Gastroesophageal sphincter (tissue), 4 donors: ENCODE results near the gene TNFAIP8L3. TPM values are rescaled to one million over a fixed set of nuclear protein-coding genes. Genes with fewer than 3 reads are reported as not detected.

Source experiments
- ATAC-seq: fragments of 150-250 bp; one replicate; pipeline ENCODE4 v1.9.1; 2016; ENCODE audit warnings: mild to moderate bottlenecking, moderate library complexity
- H3K27ac ChIP-seq, 4 donors: fragments of 200-600 bp; sonication (generic) in 3 of 4; 1 replicate in 3 of 4; 2 replicates in 1 of 4; pipeline ENCODE4 v1.5.1; 2016 to 2019
- H3K27me3 ChIP-seq: fragments of 200-600 bp; sonication (generic); one replicate; pipeline ENCODE4 v1.5.1; 2019
- H3K36me3 ChIP-seq, 2 donors: fragments of 200-600 bp; sonication (generic); one replicate each; pipeline ENCODE4 v1.5.1; 2019; ENCODE audit warnings: control low read depth in 1 of 2
- H3K4me1 ChIP-seq, 3 donors: fragments of 200-600 bp; sonication (generic); 1 replicate in 2 of 3; 2 replicates in 1 of 3; pipeline ENCODE4 v1.5.1; 2016 to 2019; ENCODE audit warnings: control low read depth in 2 of 3
- H3K4me3 ChIP-seq, 2 donors: fragments of 200-600 bp; sonication (generic); one replicate each; pipeline ENCODE4 v1.5.1; 2019; ENCODE audit warnings: mild to moderate bottlenecking in 1 of 2, moderate library complexity in 1 of 2
- H3K9me3 ChIP-seq, 3 donors: fragments of 200-600 bp; sonication (generic); one replicate each; pipeline ENCODE4 v1.5.1; 2017 to 2019; ENCODE audit warnings: control low read depth in 2 of 3
- EP300 ChIP-seq: sonication (generic); formaldehyde crosslinking; IDR thresholded peaks from one replicate; pipeline ENCODE4 v1.6.1; 2017; ENCODE audit warnings: antibody characterized with exemption, mild to moderate bottlenecking
- POLR2A ChIP-seq, 2 donors: fragments of 450-650 bp; IDR thresholded peaks; one replicate each; pipeline ENCODE4 v1.6.1; 2017; ENCODE audit warnings: antibody characterized with exemption in 2 of 2, mild to moderate bottlenecking in 2 of 2, moderate library complexity in 1 of 2
- POLR2AphosphoS5 ChIP-seq: sonication (generic); formaldehyde crosslinking; IDR thresholded peaks from one replicate; pipeline ENCODE4 v1.6.1; 2017; ENCODE audit warnings: antibody characterized with exemption
- WGBS, 2 donors: methylation state at CpG; one replicate each; pipeline ENCODE4 v1.1.5; 2018; ENCODE audit warnings: low coverage in 1 of 2; 5-methylcytosine and 5-hydroxymethylcytosine counted together
- total RNA-seq, 4 donors: library from RNA; depleted of rRNA; stranded (reverse); fragments of >200 nt; gene quantifications; one replicate each; pipeline ENCODE4 v1.1.0, GENCODE V29; 2016
- TF ChIP-seq, protein P1 (sequence below), 4 experiments: fragments of 200-600 bp in 2 of 4; fragments of 450-650 bp in 2 of 4; sonication (generic) in 1 of 4; IDR thresholded peaks; one replicate each; pipeline ENCODE4 v1.5.1; 2017 to 2019; ENCODE audit warnings: antibody characterized with exemption in 4 of 4, mild to moderate bottlenecking in 2 of 4, moderate library complexity in 2 of 4

Gene TNFAIP8L3
- total RNA-seq, 4 donors from 2014 or later, result 17.1 to 31.7 (median 23.9) TPM

DNA sequence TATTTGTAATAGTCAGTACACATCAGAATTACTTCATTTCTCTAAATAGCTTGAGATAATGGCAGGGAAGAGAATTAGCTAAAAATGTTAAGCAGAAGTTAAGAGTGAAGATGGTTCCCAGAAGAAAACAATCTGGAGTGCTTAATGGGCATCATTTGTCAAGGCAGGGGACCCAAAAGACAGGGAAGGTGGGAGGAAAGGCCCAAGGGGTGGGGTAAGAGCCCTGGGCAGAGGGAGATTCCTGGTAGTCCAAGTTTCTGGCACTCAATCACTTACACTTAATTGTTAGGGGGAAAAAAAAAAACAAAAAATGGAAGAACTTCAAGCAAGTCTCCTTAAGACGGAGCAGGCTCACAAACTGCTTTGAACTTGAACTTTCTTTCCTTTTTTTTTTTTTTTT lies 28.9 kb downstream of the TNFAIP8L3 start:
- Histone ChIP-seq H3K27me3 (no peaks in the 10 kb centered on the region), H3K36me3 (no peaks in the 10 kb centered on the region), H3K4me1 (peaks cover 8 to 36% (median 8%) of the 10 kb centered on the region in 3 donors), H3K4me3 (no peak overlapping the region), H3K9me3 (no peaks in the 10 kb centered on the region), H3K27ac (peak overlapping the region in 3 of 4 donors; percentile 37 to 69 (median 48))
- 10 to 25% methylated on average over 1 of the region's 1 CpG for WGBS, 2 donors
- TF ChIP-seq, protein P1, sequence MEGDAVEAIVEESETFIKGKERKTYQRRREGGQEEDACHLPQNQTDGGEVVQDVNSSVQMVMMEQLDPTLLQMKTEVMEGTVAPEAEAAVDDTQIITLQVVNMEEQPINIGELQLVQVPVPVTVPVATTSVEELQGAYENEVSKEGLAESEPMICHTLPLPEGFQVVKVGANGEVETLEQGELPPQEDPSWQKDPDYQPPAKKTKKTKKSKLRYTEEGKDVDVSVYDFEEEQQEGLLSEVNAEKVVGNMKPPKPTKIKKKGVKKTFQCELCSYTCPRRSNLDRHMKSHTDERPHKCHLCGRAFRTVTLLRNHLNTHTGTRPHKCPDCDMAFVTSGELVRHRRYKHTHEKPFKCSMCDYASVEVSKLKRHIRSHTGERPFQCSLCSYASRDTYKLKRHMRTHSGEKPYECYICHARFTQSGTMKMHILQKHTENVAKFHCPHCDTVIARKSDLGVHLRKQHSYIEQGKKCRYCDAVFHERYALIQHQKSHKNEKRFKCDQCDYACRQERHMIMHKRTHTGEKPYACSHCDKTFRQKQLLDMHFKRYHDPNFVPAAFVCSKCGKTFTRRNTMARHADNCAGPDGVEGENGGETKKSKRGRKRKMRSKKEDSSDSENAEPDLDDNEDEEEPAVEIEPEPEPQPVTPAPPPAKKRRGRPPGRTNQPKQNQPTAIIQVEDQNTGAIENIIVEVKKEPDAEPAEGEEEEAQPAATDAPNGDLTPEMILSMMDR (IDR thresholded peaks at IDR 0.05), result no peak
- TF ChIP-seq POLR2AphosphoS5 (no peak), EP300 (no peak), POLR2A (IDR thresholded peaks at IDR 0.05) (no peak)
- no peak for ATAC-seq

GRCh38 chr15:51065261-51065660 lies 29.4 kb downstream of the TNFAIP8L3 start:
- no peaks in the 10 kb centered on the region for H3K9me3 ChIP-seq
- H3K4me1 ChIP-seq, result peaks cover 8 to 36% (median 8%) of the 10 kb centered on the region in 3 donors
- no peak overlapping the region for H3K4me3 ChIP-seq
- ATAC-seq, result no peak
- H3K27ac ChIP-seq, result peak overlapping the region in 3 of 4 donors; percentile 48 to 69 (median 51)
- H3K27me3 ChIP-seq, result no peaks in the 10 kb centered on the region
- no peaks in the 10 kb centered on the region for H3K36me3 ChIP-seq
- TF ChIP-seq POLR2AphosphoS5, result no peak
- TF ChIP-seq, protein P1 (IDR thresholded peaks at IDR 0.05), result no peak

DNA sequence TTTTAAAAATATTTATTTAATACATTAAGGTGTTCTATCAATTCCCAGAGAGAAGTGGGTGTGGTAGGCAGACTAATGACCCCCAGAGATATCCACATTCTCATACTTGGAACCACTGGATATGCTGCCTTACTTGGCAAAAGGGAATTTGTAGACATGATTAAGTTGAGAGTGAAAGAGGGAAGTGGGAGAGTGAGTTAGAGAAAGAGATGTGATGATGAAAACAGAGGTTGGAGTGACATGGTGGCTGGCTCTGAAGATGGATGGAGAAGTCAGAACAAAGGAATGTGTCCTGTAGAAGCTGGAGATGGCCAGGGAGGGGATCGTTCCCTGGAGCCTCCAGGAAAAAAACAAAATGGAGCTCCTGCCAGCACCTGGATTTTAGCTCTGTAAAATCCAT lies 32.0 kb downstream of the TNFAIP8L3 start:
- H3K27ac ChIP-seq, result no peak overlapping the region
- H3K36me3 ChIP-seq, result peaks cover 0 to 5% of the 10 kb centered on the region in 2 donors
- TF ChIP-seq EP300 (no peak), POLR2AphosphoS5 (no peak), POLR2A (IDR thresholded peaks at IDR 0.05) (no peak)
- TF ChIP-seq, protein P1 (IDR thresholded peaks at IDR 0.05), result no peak
- H3K4me1 ChIP-seq, result peaks cover 8 to 30% (median 8%) of the 10 kb centered on the region in 3 donors
- H3K4me3 ChIP-seq, result no peak overlapping the region
- no peak for ATAC-seq
- H3K27me3 ChIP-seq, result no peaks in the 10 kb centered on the region
- no peaks in the 10 kb centered on the region for H3K9me3 ChIP-seq
- 67 to 76% methylated on average over 1 of the region's 1 CpG for WGBS, 2 donors

- Histone ChIP-seq H3K27ac (no peak overlapping the region), H3K4me3 (no peak overlapping the region), H3K9me3 (no peaks in the 10 kb centered on the region), H3K36me3 (peaks cover 0 to 30% of the 10 kb centered on the region in 2 donors), H3K27me3 (no peaks in the 10 kb centered on the region), H3K4me1 (peaks cover 0 to 6% (median 1%) of the 10 kb centered on the region in 3 donors)
- ATAC-seq, result no peak
- TF ChIP-seq, protein P1 (IDR thresholded peaks at IDR 0.05), result no peak
- TF ChIP-seq POLR2AphosphoS5 (no peak), POLR2A (IDR thresholded peaks at IDR 0.05) (no peak), EP300 (no peak)
- WGBS, 2 donors, result 100% methylated on average over 1 of the region's 3 CpGs; no CpG with 5 or more reads in 1 of the 2 donors
These were observed 34.6 kb downstream of the TNFAIP8L3 start for GRCh38 chr15:51060030-51060673.

DNA sequence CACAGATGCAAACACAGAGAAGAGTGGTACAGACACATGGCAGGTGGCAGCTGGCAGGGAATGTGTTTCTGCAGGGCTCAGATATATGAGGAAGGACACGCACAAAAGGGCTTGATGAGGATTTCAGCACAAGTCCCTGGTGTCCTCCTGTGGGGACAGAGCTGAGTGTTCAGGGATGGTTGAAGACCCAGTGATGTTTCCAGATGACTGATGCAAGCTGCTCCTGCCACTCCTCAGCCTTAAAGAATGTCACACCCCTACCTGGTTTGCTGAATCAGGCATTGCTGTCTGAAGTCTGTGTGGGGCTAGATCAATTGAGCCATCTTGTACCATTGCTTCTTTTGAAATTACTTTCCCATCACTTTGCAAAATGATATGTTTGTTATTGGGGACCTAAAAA lies 40.2 kb downstream of the TNFAIP8L3 start:
- H3K4me3 ChIP-seq, result no peak overlapping the region
- 88% methylated on average over 1 of the region's 1 CpG; no CpG with 5 or more reads in 1 of the 2 donors for WGBS, 2 donors
- H3K4me1 ChIP-seq, result peaks cover 0 to 17% (median 10%) of the 10 kb centered on the region in 3 donors
- no peak overlapping the region for H3K27ac ChIP-seq
- TF ChIP-seq POLR2A (IDR thresholded peaks at IDR 0.05), result no peak
- H3K27me3 ChIP-seq, result no peaks in the 10 kb centered on the region
- H3K9me3 ChIP-seq, result no peaks in the 10 kb centered on the region
- no peak for ATAC-seq
- peaks cover 0 to 43% of the 10 kb centered on the region in 2 donors for H3K36me3 ChIP-seq
